ENCODE data around the gene UIMC1.

DNA sequence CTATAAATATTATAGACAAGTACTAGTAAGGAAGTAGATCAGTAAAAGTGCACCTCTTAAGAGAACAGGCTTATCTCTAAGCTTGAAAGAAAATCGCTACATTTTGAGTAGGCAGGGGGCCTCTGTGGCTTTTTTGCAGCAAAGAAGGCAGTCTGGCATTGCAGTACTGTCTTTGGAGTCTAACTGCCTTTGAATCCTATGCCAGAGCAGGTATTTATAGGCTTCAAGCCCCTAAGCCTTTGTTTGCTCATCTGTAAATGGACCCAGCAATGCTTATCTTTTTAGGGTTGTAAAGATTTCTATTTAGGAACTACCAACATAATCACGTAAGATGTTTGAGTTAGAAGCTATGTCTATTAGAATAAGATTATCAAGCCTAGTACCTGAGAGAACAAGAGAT lies 83.8 kb downstream of the UIMC1 start:
- no peak for TF ChIP-seq CTCF (IDR thresholded peaks at IDR 0.05)
- no peak for TF ChIP-seq POLR2A (IDR thresholded peaks at IDR 0.05)
- no peak for TF ChIP-seq POLR2AphosphoS5 (IDR thresholded peaks at IDR 0.05)

All from stomach (tissue), 4 donors.